Measurements from ENCODE around the gene VPS37B.
"Not testable (repeated sequence)": the region's sequence is repeated elsewhere in the genome, so short reads cannot be mapped to it uniquely, and the experiment has no call there.

Gene VPS37B

DNA sequence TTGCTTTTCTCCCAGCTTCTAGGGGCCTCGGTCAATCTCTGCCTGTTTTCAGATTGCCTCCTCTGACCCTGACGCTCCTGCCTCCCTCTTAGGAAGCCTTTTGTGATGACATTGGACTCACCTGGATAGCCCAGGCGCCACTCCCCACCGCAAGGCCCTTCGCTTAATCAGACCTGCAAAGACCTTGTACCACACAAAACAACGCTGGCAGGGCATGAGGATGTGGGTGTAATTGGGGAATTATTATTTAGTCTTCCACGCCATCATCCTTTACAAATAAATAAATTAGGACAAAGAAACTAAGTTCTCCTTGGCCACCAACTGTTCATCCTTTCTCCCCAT, 7.7 kb upstream of the VPS37B start:
- no peak for DNase-seq

DNA sequence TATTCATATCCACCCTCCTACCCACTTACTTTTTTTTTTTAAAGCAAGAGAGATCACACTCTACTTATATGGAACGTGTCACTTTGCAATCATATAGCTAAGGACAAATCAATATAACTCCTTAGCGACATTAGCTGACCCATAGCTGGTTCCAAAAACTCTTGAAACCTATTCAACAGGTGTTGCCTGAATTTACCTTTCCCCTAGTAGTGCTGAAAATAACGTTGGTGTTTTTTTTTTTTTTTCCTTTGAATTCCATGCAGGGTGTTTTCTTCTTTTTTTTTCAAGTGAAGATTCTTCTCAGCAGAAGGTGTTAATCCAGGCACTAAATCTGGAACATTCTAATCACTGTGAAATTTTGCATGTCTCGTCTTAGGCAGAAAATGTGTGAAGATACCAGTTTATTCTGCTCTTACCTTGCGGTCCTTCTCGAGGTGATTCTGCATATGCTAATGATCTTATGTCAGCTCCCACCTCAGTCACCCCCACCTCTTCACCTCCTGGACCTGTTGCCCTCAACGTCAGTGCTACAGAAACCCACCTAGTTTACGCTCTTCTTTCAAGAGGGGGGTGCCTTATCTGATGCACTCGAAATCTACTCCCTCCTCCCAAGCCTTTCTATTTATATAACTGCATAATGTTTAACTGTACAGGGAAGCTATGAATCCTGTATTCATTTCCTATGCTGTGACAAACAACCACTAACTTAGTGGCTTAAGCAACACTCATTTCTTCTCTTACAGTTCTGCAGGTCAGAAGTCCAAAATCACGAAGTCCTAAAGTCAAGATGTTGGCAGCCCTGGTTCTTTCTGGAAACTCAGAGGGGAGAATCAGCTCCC, 7.1 kb upstream of the VPS37B start:
- DNase-seq = no peak

DNA sequence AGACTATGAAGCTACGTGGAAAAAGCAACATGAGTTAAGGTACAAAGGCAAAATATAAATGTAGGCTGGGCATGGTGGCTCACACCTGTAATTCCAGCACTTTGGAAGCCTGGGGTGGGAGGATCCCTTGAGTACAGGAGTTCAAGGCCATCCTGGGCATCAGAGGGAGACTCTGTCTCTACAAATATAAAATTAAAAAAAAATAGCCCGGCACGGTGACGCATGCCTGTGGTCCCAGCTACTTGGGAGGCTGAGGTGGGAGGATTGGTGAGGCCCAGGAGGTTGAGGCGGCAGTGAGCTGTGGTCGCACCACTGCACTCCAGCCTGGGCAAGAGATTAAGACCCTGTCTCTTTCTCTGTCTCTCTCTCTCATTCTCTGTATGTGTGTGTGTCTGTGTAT, 4.0 kb upstream of the VPS37B start:
- no peak for DNase-seq

- DNase-seq = no peak
Observed at GRCh38 chr12:122896662-122897061, 738 bp upstream of the VPS37B start.

DNA sequence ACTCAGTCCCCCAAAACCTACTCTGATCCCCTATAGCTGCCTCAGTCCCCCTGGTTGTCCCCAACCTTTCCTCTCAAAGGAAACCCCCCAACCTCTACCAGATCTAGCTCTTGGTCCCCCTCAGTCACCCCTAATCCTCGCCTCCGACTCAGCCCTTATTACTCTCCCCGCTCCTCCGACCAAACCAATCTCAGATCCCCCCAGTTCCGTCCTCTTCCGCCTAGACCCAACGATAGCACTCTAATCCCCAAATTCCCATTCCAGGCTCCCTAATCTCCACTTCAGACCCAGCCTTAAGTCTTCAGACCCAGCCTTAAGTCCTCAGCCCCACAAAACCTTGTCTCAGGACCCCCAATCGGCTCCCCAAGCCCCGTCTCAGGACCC, 612 bp downstream of the VPS37B start:
- no peak for DNase-seq

DNA sequence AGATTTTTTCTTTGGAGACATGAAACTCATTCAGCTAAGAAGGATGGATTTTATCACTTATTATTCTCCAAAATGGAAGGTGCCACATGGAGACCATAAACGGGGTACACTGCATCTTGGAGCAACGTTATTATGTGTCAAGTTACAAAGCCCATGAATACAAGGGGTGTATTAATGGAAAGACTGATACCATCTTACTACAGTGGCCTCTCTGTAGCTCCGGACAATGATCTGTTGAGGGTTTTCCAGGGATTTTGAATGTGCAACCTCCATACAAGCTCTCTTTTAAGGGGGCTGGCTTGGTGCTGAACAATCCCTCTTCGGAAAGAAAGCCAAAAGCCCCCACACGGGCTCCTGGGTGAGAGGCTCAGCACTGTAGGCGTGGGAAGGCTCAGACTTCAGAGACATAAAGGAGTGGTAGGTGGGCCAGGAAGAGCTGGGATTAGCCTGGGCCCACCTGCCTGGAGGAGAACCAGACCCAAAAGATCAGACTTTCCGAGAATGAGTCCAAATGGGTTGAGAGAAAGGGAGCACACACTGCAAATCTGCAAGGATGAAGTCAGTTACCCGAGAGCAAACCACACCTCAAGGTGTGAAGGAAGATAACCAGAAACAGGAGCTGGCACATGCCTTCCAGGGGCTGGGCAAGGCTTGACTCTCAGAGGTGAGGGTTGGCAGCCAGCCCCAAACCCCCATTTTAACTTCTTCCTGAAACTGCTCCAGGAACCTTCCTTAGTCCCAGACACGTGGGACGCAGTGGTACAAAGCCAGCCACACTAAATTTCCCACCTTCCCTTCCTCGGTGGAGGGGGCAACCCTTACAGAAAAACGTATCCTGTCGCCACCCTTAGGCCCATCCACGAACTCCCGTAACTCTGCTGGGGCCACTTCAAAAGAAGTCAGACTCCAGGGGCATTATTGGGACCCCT, 1.5 kb downstream of the VPS37B start:
- DNase-seq = no peak

GRCh38 chr12:122893208-122894153, 2.4 kb downstream of the VPS37B start:
- DNase-seq = no peak

GRCh38 chr12:122892724-122893123, 3.2 kb downstream of the VPS37B start:
- not testable (repeated sequence) for DNase-seq

DNA sequence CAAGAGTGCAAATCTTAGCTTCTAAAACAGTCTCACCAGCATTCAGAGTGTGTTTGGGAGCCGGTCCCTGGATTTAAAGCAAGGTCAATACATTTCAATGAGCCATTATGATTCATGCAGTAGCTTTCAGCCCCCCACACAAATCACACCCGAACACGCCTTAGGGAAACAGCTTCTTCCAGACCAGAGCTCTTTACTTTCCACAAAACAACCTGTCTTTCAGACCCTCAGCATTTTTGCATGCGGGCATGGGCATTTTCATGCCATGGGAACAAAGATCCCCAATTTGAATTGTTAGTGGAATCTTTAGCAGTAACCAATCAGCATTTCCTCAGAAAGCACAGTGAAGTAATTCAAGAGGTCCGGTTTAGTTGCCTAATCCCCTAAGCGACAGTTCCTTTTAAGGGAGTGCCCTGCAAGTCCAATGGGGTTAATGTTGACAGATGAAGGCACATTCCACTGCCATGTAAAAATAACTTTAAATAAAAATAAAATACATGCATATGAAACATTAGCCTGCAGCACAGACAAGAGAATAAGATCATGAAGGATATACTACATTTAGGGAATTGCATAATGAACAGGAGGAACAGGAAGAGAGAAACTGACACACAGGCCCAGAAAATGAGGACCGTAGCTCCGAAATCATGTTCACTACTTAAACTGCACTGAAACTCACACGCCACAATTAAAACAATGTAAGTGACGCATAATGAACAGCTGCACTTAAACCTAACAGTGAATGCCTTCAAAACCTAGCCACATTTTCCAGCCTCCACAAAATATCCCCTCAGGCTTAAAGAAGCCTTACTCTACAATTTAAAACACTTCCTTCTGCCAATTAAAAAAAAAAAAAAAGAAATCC, 4.0 kb downstream of the VPS37B start:
- no peak for DNase-seq

GRCh38 chr12:122889761-122890520, 6.0 kb downstream of the VPS37B start:
- DNase-seq = no peak

DNA sequence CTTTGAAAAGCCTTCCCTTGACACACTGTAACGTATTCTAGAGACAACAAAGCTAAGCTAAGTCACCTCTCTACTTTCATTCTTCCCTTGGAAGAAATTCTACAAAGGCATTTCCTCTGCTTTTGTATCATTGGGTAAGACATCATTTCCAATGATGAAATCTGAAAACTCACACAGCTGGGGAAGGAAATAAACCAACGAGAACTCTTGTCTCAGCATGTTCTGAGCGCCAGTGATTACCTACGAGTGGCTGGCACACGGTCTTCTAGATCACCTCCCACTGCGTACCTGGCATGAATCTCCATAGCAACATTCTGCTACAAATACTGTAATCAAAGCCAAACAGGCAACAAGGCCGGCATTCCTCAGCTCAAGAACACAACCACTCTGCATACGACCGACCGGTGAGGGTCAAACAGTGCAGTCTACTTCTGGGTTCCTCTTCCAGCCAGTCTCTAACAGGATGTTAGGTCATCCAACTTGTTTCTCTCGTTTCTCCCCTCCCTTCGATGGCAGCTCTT, 7.6 kb downstream of the VPS37B start:
- DNase-seq = peak; percentile 39

GRCh38 chr12:122887819-122888212, 8.1 kb downstream of the VPS37B start:
- no peak for DNase-seq

DNA sequence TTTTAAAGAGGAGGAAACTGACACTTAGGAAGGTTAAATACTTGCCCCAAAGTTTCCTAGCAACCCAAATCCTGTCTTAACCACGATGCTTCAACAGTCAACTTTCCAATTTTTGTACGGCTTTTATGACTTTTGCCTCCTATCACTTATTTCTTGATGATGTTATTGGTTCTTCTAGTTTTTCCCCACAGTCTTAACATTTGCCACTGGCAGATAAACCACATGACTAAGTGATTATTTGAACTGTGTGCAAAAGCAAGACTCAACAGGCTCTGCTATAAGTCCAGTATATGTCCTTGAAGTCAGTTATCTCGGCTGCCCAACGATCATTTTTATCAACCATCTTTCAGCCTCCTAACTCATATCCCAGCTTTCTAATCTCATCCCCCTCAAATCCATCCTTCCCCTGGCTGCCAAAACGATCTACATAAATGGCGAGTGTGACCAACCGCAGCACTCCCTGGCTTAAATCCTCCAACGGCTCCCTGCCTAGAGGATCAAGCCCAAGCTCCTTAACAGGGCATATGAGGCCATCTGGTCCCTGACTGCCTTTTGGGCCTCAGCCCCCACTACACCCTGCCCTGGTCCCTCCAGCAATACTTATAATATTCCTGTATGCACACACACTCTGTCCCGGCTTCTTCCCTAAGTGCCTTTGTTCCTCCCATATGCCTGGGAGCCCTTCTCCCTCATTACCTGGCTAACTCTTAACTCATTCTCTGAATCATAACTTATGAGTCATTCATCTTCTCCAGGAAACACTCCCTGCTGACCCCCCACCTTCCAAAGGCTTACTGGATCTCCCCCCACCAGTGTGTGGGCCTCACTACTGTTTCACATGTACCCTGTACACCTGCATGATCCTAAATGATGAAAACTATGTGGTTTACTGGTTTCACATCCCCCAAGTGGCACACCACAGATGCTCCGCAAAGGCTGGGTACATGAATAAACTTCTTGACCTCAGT, 8.8 kb downstream of the VPS37B start:
- no peak for DNase-seq

GRCh38 chr12:122886161-122886560, 9.8 kb downstream of the VPS37B start:
- DNase-seq = no peak

- no peak for DNase-seq
Observed at GRCh38 chr12:122884860-122885259, 11.1 kb downstream of the VPS37B start.

DNA sequence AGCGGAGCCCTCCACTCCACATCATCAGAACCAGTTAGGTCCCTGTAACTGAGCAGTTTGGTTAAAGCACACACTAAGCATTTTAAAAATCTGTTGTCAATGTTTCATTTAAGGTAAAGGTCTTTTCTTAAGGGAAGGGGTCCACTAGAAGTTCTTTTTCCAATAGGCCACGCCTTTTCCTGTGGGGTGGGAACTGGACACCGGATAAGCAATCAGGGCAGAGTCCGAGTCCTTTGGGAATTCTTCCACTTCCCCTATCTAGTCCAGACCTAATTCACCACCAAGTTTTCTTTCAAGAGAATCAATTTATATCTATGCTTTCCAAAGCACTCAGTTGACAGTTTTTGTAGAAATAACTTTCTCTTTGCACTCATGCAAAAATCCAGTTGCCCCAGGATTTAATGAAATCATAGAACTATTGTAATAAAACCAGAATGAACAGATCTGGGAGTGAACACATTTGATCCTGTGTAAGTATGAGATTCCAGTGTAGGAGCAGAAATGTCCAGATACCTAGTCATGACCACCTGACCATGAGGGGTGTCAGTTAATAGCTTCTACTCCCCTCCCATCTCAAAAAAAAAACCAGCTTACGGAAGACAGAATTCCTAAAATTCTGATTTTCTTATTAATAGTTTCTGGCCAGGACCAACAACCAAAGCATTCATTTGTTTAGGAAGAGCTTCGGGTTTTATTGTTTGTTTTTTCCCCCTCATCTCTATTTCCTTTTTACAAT, 11.7 kb downstream of the VPS37B start:
- DNase-seq = no peak

- no peak for DNase-seq
Observed at GRCh38 chr12:122882908-122883558, 12.9 kb downstream of the VPS37B start.

DNA sequence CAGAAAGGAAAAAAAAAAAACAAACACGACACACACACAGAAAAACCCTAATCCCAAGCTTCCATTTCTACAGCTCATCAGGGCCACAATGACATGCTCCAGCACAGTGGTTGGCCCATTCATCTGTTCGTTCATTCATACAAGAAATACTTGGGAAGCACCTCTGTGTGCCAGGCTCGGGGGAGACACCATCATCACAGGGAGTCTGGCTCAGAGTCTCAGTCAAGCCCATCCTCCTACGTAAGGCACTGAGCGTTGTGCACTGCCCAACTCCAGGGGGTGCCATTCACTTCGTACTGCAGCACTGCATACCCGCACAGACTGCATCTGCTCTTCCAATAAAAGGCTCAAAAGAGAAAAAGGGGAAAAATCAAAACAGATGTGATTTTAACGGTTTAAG, 15.3 kb downstream of the VPS37B start:
- DNase-seq = no peak

Measured in NCI-H187 treated with DMSO at 0.1 percent for 48 hours (cell line).